Smooth muscle cell (in vitro differentiated cells): ENCODE results near the gene TAF10. TPM values are rescaled to one million over a fixed set of nuclear protein-coding genes. Genes with fewer than 3 reads are reported as not detected.

ENCODE experiments used
- DNase-seq: peaks from one replicate; lab custom pipeline; 2025; ENCODE audit not compliant: unreplicated experiment; lab: John Stamatoyannopoulos, UW
- H2AFZ ChIP-seq: fragments of 200-600 bp; sonication (generic); 2 replicates; pipeline ENCODE4 v1.6.0; 2016; ENCODE audit warnings: antibody characterized with exemption, low read depth, mild to moderate bottlenecking
- H3F3A ChIP-seq: fragments of 200-600 bp; sonication (generic); 2 replicates; pipeline ENCODE4 v1.6.0; 2017; ENCODE audit warnings: antibody characterized with exemption, low read depth
- H3K27ac ChIP-seq: fragments of 200-600 bp; sonication (generic); 2 replicates; pipeline ENCODE4 v1.5.1; 2016; ENCODE audit warnings: low read depth, mild to moderate bottlenecking
- H3K27me3 ChIP-seq: fragments of 200-600 bp; sonication (generic); 2 replicates; pipeline ENCODE4 v1.6.1; 2016; ENCODE audit warnings: low read depth, mild to moderate bottlenecking
- H3K36me3 ChIP-seq: fragments of 200-600 bp; sonication (generic); 2 replicates; pipeline ENCODE4 v1.5.1; 2016; ENCODE audit warnings: low read depth
- H3K4me1 ChIP-seq: fragments of 200-600 bp; sonication (generic); 2 replicates; pipeline ENCODE4 v1.5.1; 2016; ENCODE audit warnings: low read depth
- H3K4me2 ChIP-seq: fragments of 200-600 bp; sonication (generic); 2 replicates; pipeline ENCODE4 v1.6.0; 2016; ENCODE audit warnings: mild to moderate bottlenecking
- H3K4me3 ChIP-seq: fragments of 200-600 bp; sonication (generic); 2 replicates; pipeline ENCODE4 v1.5.1; 2016; ENCODE audit warnings: mild to moderate bottlenecking
- H3K79me2 ChIP-seq: fragments of 200-600 bp; sonication (generic); 2 replicates; pipeline ENCODE4 v1.6.0; 2016; ENCODE audit warnings: low read depth, mild to moderate bottlenecking
- H3K9ac ChIP-seq: fragments of 200-600 bp; sonication (generic); 2 replicates; pipeline ENCODE4 v1.6.0; 2016; ENCODE audit warnings: low read depth
- H3K9me3 ChIP-seq: fragments of 200-600 bp; sonication (generic); replicated peaks from 2 replicates; pipeline ENCODE4 v1.5.1; 2016; ENCODE audit warnings: low read depth
- H4K20me1 ChIP-seq: fragments of 200-600 bp; sonication (generic); 2 replicates; pipeline ENCODE4 v1.6.0; 2016; ENCODE audit warnings: low read depth
- CTCF ChIP-seq: fragments of 200-600 bp; sonication (generic); IDR thresholded peaks from 2 replicates; pipeline ENCODE4 v1.5.1; 2017; ENCODE audit warnings: borderline replicate concordance, mild to moderate bottlenecking, antibody characterized with exemption; ENCODE audit not compliant: insufficient read depth, poor library complexity, severe bottlenecking
- WGBS: methylation state at CpG from one replicate; pipeline ENCODE4 v1.1.7; 2016; ENCODE audit warnings: low lambda C conversion rate; 5-methylcytosine and 5-hydroxymethylcytosine counted together
- polyA plus RNA-seq: library from polyadenylated mRNA; unstranded; fragments of >200 nt; fragmentation: Nextera tagmentation; extraction: Ambion mirVana; gene quantifications from 2 replicates; pipeline ENCODE4 v1.2.1, GENCODE V29; 2016
- total RNA-seq: library from RNA; depleted of rRNA; stranded (reverse); fragments of >200 nt; gene quantifications from 2 replicates; pipeline ENCODE4 v1.2.3, GENCODE V29; 2014

The TAF10 gene
- total and polyA plus RNA-seq, 2 experiments from 2014 or later = 83.3 to 373 TPM

GRCh38 chr11:6640036-6640984 lies 28.3 kb upstream of the TAF10 start:
- 97% methylated on average over 33 of the region's 36 CpGs for whole genome bisulfite sequencing
- no peak overlapping the region for H3K4me2 ChIP-seq

GRCh38 chr11:6638429-6638828 lies 26.4 kb upstream of the TAF10 start:
- 90% methylated on average over 4 of the region's 4 CpGs for WGBS
- H3K79me2 ChIP-seq = peaks cover 15% of the 10 kb centered on the region
- DNase-seq = no peak
- H2AFZ ChIP-seq = no peak overlapping the region
- H3K9ac ChIP-seq = no peak overlapping the region
- no peak for TF ChIP-seq CTCF
- peaks cover 61% of the 10 kb centered on the region for H4K20me1 ChIP-seq
- no peak overlapping the region for H3K4me3 ChIP-seq
- H3F3A ChIP-seq = no peaks in the 10 kb centered on the region
- H3K27ac ChIP-seq = no peak overlapping the region
- H3K36me3 ChIP-seq = no peaks in the 10 kb centered on the region
- no peaks in the 10 kb centered on the region for H3K4me1 ChIP-seq
- no peak overlapping the region for H3K4me2 ChIP-seq
- no peaks in the 10 kb centered on the region for H3K9me3 ChIP-seq
- H3K27me3 ChIP-seq = no peaks in the 10 kb centered on the region

More at GRCh38 chr11:6640036-6640984, 28.3 kb upstream of the TAF10 start:
- Histone ChIP-seq H4K20me1 (peaks cover 67% of the 10 kb centered on the region), H3K4me1 (no peaks in the 10 kb centered on the region), H3K27ac (no peak overlapping the region), H3K9me3 (no peaks in the 10 kb centered on the region), H3K9ac (no peak overlapping the region), H3K4me3 (no peak overlapping the region), H3F3A (no peaks in the 10 kb centered on the region), H3K79me2 (peaks cover 31% of the 10 kb centered on the region), H3K36me3 (no peaks in the 10 kb centered on the region), H2AFZ (no peak overlapping the region), H3K27me3 (no peaks in the 10 kb centered on the region)
- no peak for DNase-seq
- TF ChIP-seq CTCF = no peak

- Histone ChIP-seq H3K4me1 (no peaks in the 10 kb centered on the region), H3K4me3 (no peak overlapping the region), H3K9me3 (no peaks in the 10 kb centered on the region), H3K79me2 (peaks cover 15% of the 10 kb centered on the region), H3K9ac (no peak overlapping the region), H3K27me3 (no peaks in the 10 kb centered on the region), H3K27ac (no peak overlapping the region), H3K4me2 (no peak overlapping the region), H3K36me3 (no peaks in the 10 kb centered on the region), H3F3A (no peaks in the 10 kb centered on the region), H2AFZ (no peak overlapping the region), H4K20me1 (peaks cover 59% of the 10 kb centered on the region)
- no peak for DNase-seq
- TF ChIP-seq CTCF = no peak
- 53% methylated on average over 3 of the region's 3 CpGs for WGBS
Observed at GRCh38 chr11:6637871-6638270, 25.9 kb upstream of the TAF10 start.

GRCh38 chr11:6636480-6636879 lies 24.5 kb upstream of the TAF10 start:
- Histone ChIP-seq H3K36me3 (no peaks in the 10 kb centered on the region), H3K79me2 (peaks cover 15% of the 10 kb centered on the region), H3K27me3 (no peaks in the 10 kb centered on the region), H4K20me1 (peaks cover 50% of the 10 kb centered on the region), H3K4me3 (no peak overlapping the region), H3F3A (no peaks in the 10 kb centered on the region), H3K4me2 (no peak overlapping the region), H3K9ac (no peak overlapping the region), H3K27ac (no peak overlapping the region), H2AFZ (no peak overlapping the region), H3K9me3 (no peaks in the 10 kb centered on the region), H3K4me1 (no peaks in the 10 kb centered on the region)
- 70% methylated on average over 3 of the region's 3 CpGs for WGBS
- DNase-seq = no peak
- no peak for TF ChIP-seq CTCF
